GM18507 (cell line): ENCODE data around the gene SMIM5.
"Not testable (repeated sequence)": the region's sequence is repeated elsewhere in the genome, so short reads cannot be mapped to it uniquely, and the experiment has no call there.

Source experiments
- DNase-seq: peaks from one replicate; pipeline ENCODE4 v3.0.0; 2011; ENCODE audit warnings: low read depth; ENCODE audit not compliant: insufficient read length; ENCODE audit errors: extremely low spot score
- FAIRE-seq: peaks from 2 replicates; lab custom pipeline; 2011; peaks lifted over from hg19 to GRCh38; lab: Jason Lieb, UNC

The SMIM5 gene, protein sequence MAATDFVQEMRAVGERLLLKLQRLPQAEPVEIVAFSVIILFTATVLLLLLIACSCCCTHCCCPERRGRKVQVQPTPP

DNA sequence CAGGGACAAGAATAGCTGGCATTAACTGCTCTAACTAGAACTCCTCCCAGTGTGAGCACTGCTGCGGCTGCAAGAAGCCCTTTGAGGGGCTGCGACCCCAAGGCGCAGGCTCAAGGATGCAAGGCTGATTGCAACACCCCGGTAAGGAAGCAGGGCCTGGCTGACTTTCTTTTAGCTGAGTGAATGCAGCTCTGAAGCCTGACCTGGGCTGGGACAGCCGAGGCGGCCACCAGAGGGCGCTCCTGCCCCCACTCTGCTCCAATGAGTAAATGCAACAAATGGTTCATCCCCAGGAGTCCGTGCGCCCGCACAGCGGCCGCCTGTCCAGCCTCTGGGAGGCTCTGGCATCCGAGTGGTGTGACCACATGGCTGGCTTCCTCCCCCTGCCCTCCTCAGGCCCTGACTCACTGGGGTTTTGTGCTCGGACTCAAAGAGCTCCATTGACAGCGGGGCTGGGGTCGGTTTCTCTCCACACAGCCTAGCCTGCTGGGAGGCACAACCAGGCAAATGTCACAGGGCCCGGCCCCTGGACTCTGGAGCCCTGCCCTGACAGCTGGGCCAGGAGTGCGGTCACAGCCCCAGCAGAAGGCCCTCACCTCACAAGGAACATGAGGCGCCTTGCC lies at the start of gene SMIM5:
TSS of gene SMIM5 (plus strand) at position 572 of the 623 bp plus-strand sequence. CDS start 6,768 bp downstream, outside the sequence.
- peak; percentile 88 for DNase-seq
- FAIRE-seq, result peak; percentile 86

DNA sequence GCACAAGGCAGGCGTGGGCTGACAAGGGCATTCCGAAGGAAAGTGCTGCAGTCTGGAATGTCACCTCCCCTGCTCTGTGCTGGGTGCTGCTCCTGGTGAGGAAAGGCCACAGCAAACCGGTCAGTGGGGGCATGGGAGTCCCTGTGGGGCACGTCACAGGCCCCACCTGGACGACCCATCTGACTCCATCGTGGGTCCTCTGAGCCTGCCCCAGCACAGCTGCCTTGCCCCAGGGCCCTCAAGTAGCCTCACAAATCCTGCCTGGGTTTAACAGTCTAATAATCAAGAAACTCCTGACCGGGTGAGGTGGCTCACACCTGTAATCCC lies 48.4 kb upstream of the SMIM5 start:
- DNase-seq (no peak), FAIRE-seq (no peak)

DNA sequence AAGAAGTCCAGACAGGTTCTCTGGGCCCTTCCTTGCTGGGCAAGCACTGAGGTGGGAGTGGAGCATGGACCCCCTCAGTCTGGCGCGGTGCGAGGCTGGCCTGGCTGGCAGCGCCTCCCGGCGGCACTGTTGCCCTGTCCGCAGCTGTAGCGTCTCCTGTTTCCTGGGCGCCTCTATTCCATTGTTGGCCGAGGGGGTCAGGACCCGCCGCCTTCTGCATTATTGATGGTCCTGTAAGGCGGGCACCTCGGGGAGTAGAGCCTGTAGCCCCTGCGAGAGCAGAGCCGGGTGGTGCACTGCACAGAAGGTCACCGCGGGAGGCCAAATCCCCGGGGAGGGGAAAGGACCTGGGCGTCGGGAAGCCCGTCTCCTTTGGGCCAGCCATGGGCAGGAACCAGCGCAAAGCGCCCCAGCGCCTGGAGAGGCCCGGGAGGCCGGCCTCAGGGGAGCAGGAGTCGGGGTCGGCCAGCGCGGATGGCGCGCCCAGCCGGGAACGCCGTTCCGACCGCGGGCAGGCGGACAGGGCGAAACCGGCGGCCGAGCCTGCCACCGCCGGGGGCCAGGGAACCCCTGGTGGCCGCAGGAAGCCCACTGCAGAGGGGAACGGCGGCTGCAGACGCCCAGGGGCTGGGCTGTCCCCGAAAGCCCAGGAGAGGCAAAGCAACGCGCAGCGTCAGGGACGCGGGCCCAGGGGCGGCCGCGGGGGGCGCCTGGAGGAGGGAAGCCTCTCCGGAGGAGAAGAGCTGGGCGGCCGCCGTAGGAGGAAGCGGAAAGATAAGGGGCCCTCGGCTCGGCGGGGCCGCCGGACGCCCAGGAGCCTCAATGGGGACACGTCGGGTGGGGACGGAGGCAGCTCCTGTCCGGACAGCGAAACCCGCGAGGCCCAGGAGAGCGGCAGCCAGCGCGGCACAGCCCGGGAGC lies 45.3 kb upstream of the SMIM5 start, which contains the start of gene MYO15B:
TSS of gene MYO15B (plus strand) at position 126 of the 921 bp plus-strand sequence. CDS start at position 384, 258 bp downstream.
- no peak for FAIRE-seq
- DNase-seq, result no peak

DNA sequence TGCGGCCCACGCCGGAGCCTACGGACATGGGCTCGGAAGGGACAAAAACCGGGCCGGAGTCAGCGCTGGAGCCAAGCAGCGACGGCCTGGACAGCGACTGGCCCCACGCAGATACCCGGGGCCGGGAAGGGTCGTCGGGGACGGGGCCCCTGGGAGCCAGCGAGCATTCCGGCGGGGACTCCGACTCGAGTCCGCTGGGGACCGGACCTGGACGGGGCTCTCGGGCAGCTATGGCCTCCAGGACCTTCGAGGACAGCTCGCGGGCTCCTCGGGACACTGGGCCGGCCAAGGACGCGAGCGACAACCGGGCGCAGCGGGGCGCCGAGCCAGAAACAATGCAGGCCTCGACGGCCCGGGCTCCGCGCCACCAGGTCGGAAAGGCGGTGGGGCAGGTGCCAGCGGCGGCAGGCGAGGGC lies 44.6 kb upstream of the SMIM5 start:
- FAIRE-seq, result no peak
- no peak for DNase-seq

- DNase-seq (peak; percentile 100), FAIRE-seq (peak; percentile 86)
Observed at GRCh38 chr17:75589012-75589918, 44.0 kb upstream of the SMIM5 start.

GRCh38 chr17:75589919-75590303 lies 43.3 kb upstream of the SMIM5 start:
- FAIRE-seq (no peak), DNase-seq (no peak)

GRCh38 chr17:75590314-75590761 lies 42.9 kb upstream of the SMIM5 start:
- FAIRE-seq, result no peak
- DNase-seq, result no peak

- no peak for DNase-seq
- no peak for FAIRE-seq
Observed at GRCh38 chr17:75590849-75591721, 42.1 kb upstream of the SMIM5 start.

DNA sequence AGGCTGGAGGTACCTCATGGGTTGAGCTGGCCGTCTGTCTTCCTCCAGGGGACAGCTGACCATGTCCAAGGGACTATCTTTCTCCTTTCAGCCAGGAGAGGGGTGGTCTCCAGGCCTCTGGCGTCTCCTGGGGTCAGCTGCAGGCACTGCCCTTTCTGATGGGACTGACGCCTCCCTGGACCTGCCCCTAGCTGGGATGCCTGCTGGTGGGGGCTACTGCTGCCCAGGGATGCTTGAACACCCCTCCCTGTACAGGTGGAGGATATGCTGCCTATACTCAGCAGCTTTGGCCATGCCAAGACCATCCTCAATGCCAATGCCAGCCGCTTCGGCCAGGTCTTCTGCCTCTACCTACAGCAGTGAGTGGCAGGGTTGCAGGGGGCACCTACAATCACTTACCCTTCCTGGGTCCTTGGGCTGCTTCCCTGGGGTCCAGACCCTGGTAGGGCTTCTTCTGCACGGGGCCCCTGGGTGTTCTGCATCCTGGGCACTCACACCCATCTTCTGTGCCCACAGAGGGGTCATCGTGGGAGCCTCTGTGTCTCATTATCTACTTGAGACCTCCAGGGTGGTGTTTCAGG lies 41.4 kb upstream of the SMIM5 start:
- no peak for DNase-seq
- no peak for FAIRE-seq

DNA sequence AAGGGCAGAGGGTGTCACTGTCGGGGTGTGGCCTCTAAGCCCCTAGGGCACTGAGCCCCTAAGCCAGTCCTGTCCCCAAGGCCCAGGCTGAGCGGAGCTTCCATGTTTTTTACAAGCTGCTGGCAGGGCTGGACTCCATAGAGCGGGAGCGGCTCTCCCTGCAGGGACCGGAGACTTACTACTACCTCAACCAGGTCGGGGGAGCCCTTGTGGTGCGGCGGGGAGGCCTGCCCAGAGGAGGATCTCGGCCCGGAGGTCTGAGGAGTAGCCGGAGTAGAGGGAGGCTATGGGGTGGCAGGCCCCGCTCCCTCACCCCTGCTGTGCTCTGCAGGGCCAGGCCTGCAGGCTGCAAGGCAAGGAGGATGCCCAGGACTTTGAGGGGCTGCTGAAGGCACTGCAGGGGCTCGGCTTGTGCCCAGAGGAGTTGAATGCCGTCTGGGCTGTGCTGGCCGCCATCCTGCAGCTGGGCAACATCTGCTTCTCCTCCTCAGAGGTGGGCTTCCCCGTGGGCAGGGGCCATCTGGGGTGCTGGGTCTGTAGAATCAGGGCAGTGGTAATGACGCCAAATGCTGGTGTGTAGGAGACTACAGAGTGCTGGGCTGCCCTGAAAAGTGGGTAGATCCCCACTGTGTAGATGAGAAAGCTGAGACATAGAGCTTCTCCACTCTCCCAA lies 40.8 kb upstream of the SMIM5 start:
- FAIRE-seq, result no peak
- no peak for DNase-seq

GRCh38 chr17:75593430-75593829 lies 39.8 kb upstream of the SMIM5 start:
- FAIRE-seq, DNase-seq: not testable (repeated sequence)

- DNase-seq, result no peak
- no peak for FAIRE-seq
Observed at GRCh38 chr17:75594499-75595283, 38.5 kb upstream of the SMIM5 start.

- FAIRE-seq, result no peak
- DNase-seq, result no peak
Observed at GRCh38 chr17:75595284-75595919, 37.8 kb upstream of the SMIM5 start.

GRCh38 chr17:75595920-75596313 lies 37.3 kb upstream of the SMIM5 start:
- DNase-seq (no peak), FAIRE-seq (no peak)

DNA sequence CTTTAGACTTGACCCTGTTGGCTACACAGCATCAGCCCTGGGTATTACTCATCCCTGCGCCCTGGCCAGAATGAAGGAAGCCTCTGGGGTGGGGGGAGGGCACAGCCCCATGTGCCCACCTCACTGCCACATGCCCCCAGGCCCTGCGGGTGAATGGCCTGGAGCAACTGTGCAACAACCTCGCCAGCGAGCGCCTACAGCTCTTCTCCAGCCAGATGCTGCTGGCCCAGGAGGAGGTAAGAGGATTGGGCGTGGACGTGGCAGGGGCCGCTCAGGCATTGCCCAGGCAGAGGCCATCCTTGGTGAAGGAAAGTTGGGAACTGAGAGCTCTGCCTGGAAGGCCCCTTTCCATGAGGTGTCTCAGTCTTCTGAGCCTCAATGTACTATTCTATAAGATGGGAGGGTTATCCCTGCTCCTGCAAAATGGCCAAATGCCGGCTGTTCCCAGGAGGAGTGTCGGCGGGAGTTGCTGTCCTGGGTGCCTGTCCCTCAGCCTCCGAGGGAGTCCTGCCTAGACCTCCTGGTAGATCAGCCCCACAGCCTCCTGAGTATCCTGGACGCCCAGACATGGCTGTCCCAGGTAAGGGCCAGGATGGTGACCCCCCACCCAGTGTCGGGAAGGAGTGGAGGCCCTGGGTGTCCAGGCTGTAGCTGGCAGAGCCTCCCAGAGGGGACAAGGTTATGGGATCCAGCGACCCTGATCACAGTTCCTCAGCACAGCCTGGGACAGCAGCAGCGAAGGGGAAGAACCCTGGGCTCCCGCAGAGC lies 36.7 kb upstream of the SMIM5 start:
- DNase-seq (no peak), FAIRE-seq (no peak)
